AG09309 (cell line): ENCODE data around the gene MPHOSPH8.

Experiments
- DNase-seq: peaks from one replicate; pipeline ENCODE4 v3.0.0-alpha.2; 2010; ENCODE audit warnings: low read depth
- H3K4me3 ChIP-seq: 2 replicates; pipeline ENCODE4 v1.5.1; 2011; ENCODE audit warnings: mild to moderate bottlenecking, low read depth, low read length, moderate library complexity; ENCODE audit not compliant: control insufficient read depth
- CTCF ChIP-seq: IDR thresholded peaks from 2 replicates; pipeline ENCODE4 v1.5.1; 2011; ENCODE audit warnings: mild to moderate bottlenecking, low read depth, low read length, inconsistent platforms; ENCODE audit not compliant: insufficient read depth, control insufficient read depth; ENCODE audit errors: missing control alignments

Gene MPHOSPH8

GRCh38 chr13:19646063-19646462 lies 12.6 kb downstream of the MPHOSPH8 start:
- no peak for DNase-seq
- H3K4me3 ChIP-seq: no peak overlapping the region
- TF ChIP-seq CTCF: no peak

GRCh38 chr13:19650742-19651141 lies 17.3 kb downstream of the MPHOSPH8 start:
- no peak for TF ChIP-seq CTCF
- DNase-seq: no peak
- no peak overlapping the region for H3K4me3 ChIP-seq

GRCh38 chr13:19657872-19658591 lies 24.6 kb downstream of the MPHOSPH8 start:
- no peak for DNase-seq
- TF ChIP-seq CTCF: no peak
- no peak overlapping the region for H3K4me3 ChIP-seq

- DNase-seq: no peak
- H3K4me3 ChIP-seq: no peak overlapping the region
- TF ChIP-seq CTCF: no peak
Measured at GRCh38 chr13:19658831-19659230, 25.4 kb downstream of the MPHOSPH8 start.

- no peak for DNase-seq
- H3K4me3 ChIP-seq: no peak overlapping the region
- TF ChIP-seq CTCF: no peak
Measured at GRCh38 chr13:19661126-19661525, 27.7 kb downstream of the MPHOSPH8 start.

GRCh38 chr13:19661561-19661960 lies 28.1 kb downstream of the MPHOSPH8 start:
- no peak for DNase-seq
- TF ChIP-seq CTCF: no peak
- no peak overlapping the region for H3K4me3 ChIP-seq
